Neural progenitor cell (in vitro differentiated cells): Measurements from ENCODE around the gene SMURF1. TPM values are rescaled to one million over a fixed set of nuclear protein-coding genes. Genes with fewer than 3 reads are reported as not detected.

Source experiments
- DNase-seq: peaks from one replicate; pipeline ENCODE4 v3.0.0-alpha.2; 2016; ENCODE audit warnings: low spot score
- H2AFZ ChIP-seq: fragments of 200-600 bp; sonication (generic); replicated peaks from 2 replicates; pipeline ENCODE4 v1.6.1; 2016; ENCODE audit warnings: antibody characterized with exemption
- H3F3A ChIP-seq: fragments of 200-600 bp; sonication (generic); 2 replicates; pipeline ENCODE4 v1.6.1; 2016; ENCODE audit warnings: antibody characterized with exemption, low read depth
- H3K27ac ChIP-seq: fragments of 200-600 bp; sonication (generic); 2 replicates; pipeline ENCODE4 v1.5.1; 2016; ENCODE audit warnings: mild to moderate bottlenecking
- H3K27me3 ChIP-seq: fragments of 200-600 bp; sonication (generic); 2 replicates; pipeline ENCODE4 v1.6.1; 2016; ENCODE audit warnings: mild to moderate bottlenecking, moderate library complexity
- H3K36me3 ChIP-seq: fragments of 200-600 bp; sonication (generic); 2 replicates; pipeline ENCODE4 v1.5.1; 2016
- H3K4me1 ChIP-seq: fragments of 200-600 bp; sonication (generic); 2 replicates; pipeline ENCODE4 v1.6.1; 2016; ENCODE audit warnings: mixed run types
- H3K4me2 ChIP-seq: fragments of 200-600 bp; sonication (generic); 2 replicates; pipeline ENCODE4 v1.6.1; 2016
- H3K4me3 ChIP-seq: fragments of 200-600 bp; sonication (generic); 2 replicates; pipeline ENCODE4 v1.5.1; 2016
- H3K79me2 ChIP-seq: fragments of 200-600 bp; sonication (generic); 2 replicates; pipeline ENCODE4 v1.6.1; 2016; ENCODE audit warnings: low read depth
- H3K9ac ChIP-seq: fragments of 200-600 bp; sonication (generic); 2 replicates; pipeline ENCODE4 v1.6.1; 2016
- H3K9me3 ChIP-seq: fragments of 200-600 bp; sonication (generic); 2 replicates; pipeline ENCODE4 v1.5.1; 2016; ENCODE audit warnings: low read depth
- H4K20me1 ChIP-seq: fragments of 200-600 bp; sonication (generic); 2 replicates; pipeline ENCODE4 v1.6.1; 2016; ENCODE audit warnings: low read depth
- H3K27ac Mint-ChIP-seq: 3 replicates; pipeline ENCODE4 v1.8.0; 2021; ENCODE audit warnings: mixed read lengths
- H3K27me3 Mint-ChIP-seq: 2 replicates; pipeline ENCODE4 v1.8.0; 2022; ENCODE audit warnings: low read depth, mild to moderate bottlenecking, inconsistent platforms, moderate library complexity, mixed read lengths; ENCODE audit not compliant: insufficient read depth
- H3K36me3 Mint-ChIP-seq: 3 replicates; pipeline ENCODE4 v1.8.0; 2021; ENCODE audit warnings: mixed read lengths
- H3K4me1 Mint-ChIP-seq: 3 replicates; pipeline ENCODE4 v1.8.0; 2021; ENCODE audit warnings: mixed read lengths
- H3K4me3 Mint-ChIP-seq: 3 replicates; pipeline ENCODE4 v1.8.0; 2021; ENCODE audit warnings: mild to moderate bottlenecking, moderate library complexity, mixed read lengths
- H3K9me3 Mint-ChIP-seq: 3 replicates; pipeline ENCODE4 v1.8.0; 2020; ENCODE audit warnings: mixed read lengths
- EZH2 ChIP-seq: fragments of 200-600 bp; sonication (generic); IDR thresholded peaks from 2 replicates; pipeline ENCODE4 v1.6.1; 2017; ENCODE audit warnings: antibody characterized with exemption, mild to moderate bottlenecking, moderate library complexity
- EZH2phosphoT487 ChIP-seq: fragments of 200-600 bp; sonication (generic); IDR thresholded peaks from 2 replicates; pipeline ENCODE4 v1.6.1; 2017; ENCODE audit warnings: antibody characterized with exemption
- total RNA-seq: library from RNA; depleted of rRNA; stranded (reverse); fragments of >200 nt; gene quantifications from 2 replicates; pipeline ENCODE4 v1.2.3, GENCODE V29; 2015; ENCODE audit warnings: low replicate concordance
- TF ChIP-seq, protein P1 (sequence below): fragments of 200-600 bp; sonication (generic); IDR thresholded peaks from 2 replicates; pipeline ENCODE4 v1.5.1; 2017; ENCODE audit warnings: antibody characterized with exemption, mild to moderate bottlenecking

SMURF1 gene
- total RNA-seq, 1 donor from 2014 or later = 31.0 TPM

DNA sequence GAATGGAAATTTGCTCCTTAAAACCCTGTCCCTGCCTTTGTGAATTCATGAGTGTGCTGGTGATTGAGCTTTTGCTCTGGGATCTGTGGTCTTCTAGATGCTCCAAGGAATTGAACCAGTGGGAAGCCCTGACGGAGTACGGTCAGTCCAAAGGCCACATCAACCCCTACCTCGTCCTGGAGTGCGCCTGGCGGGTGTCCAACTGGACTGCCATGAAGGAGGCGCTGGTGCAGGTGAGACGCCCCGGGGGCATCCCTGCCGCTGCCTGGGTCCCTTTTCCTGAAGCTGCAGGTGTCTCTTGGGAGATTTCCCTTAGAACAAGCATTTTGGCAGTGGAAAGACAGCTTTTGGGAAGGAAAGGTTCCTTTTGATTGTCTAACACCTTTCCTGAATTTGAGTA, 165.2 kb downstream of the SMURF1 start:
- Mint-ChIP-seq H3K9me3 (no peaks in the 10 kb centered on the region), H3K36me3 (peaks cover 43% of the 10 kb centered on the region), H3K4me1 (no peaks in the 10 kb centered on the region), H3K27me3 (no peaks in the 10 kb centered on the region), H3K4me3 (no peak overlapping the region), H3K27ac (no peak overlapping the region)
- no peaks in the 10 kb centered on the region for H4K20me1 ChIP-seq
- H3K4me3 ChIP-seq = no peak overlapping the region
- peaks cover 8% of the 10 kb centered on the region for H3K36me3 ChIP-seq
- H3K27ac ChIP-seq = no peak overlapping the region
- no peak overlapping the region for H2AFZ ChIP-seq
- TF ChIP-seq EZH2phosphoT487 (no peak), EZH2 (no peak)
- TF ChIP-seq, protein P1, sequence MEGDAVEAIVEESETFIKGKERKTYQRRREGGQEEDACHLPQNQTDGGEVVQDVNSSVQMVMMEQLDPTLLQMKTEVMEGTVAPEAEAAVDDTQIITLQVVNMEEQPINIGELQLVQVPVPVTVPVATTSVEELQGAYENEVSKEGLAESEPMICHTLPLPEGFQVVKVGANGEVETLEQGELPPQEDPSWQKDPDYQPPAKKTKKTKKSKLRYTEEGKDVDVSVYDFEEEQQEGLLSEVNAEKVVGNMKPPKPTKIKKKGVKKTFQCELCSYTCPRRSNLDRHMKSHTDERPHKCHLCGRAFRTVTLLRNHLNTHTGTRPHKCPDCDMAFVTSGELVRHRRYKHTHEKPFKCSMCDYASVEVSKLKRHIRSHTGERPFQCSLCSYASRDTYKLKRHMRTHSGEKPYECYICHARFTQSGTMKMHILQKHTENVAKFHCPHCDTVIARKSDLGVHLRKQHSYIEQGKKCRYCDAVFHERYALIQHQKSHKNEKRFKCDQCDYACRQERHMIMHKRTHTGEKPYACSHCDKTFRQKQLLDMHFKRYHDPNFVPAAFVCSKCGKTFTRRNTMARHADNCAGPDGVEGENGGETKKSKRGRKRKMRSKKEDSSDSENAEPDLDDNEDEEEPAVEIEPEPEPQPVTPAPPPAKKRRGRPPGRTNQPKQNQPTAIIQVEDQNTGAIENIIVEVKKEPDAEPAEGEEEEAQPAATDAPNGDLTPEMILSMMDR = no peak
- no peaks in the 10 kb centered on the region for H3K27me3 ChIP-seq
- H3K9me3 ChIP-seq = no peaks in the 10 kb centered on the region
- H3K4me1 ChIP-seq = no peaks in the 10 kb centered on the region
- DNase-seq = no peak
- H3K9ac ChIP-seq = no peak overlapping the region
- H3F3A ChIP-seq = no peaks in the 10 kb centered on the region
- H3K79me2 ChIP-seq = no peaks in the 10 kb centered on the region
- no peak overlapping the region for H3K4me2 ChIP-seq

Other genes with a start within 250 kb of the SMURF1 start
- gene KPNA7, start 64.0 kb upstream of the SMURF1 start, total RNA-seq = not detected in 2 replicates
- gene MYH16, start 128.7 kb upstream of the SMURF1 start, total RNA-seq = not detected in 2 replicates
- gene ARPC1A, start 181.8 kb upstream of the SMURF1 start, total RNA-seq = 143 and 154 TPM in 2 replicates
- gene ARPC1B, start 230.6 kb upstream of the SMURF1 start, total RNA-seq = 23.6 and 50.5 TPM in 2 replicates